Fibroblast of lung (primary cell): Measurements from ENCODE around the gene PIK3CD.

Experiments used
- CTCF ChIP-seq, 2 donors: IDR thresholded peaks in 1 of 2; conservative IDR thresholded peaks in 1 of 2; 1 replicate in 1 of 2; 2 replicates in 1 of 2; pipeline ENCODE4 v1.5.1; 2011 to 2012; ENCODE audit warnings: low read length in 2 of 2, control low read depth in 1 of 2, inconsistent platforms in 1 of 2, low read depth in 1 of 2, mild to moderate bottlenecking in 1 of 2
- EZH2 ChIP-seq: IDR thresholded peaks from 2 replicates; pipeline ENCODE4 v1.5.1; 2012; ENCODE audit warnings: low read length, control low read depth, mild to moderate bottlenecking; ENCODE audit errors: missing control alignments

GRCh38 chr1:9700340-9700739, 48.8 kb downstream of the PIK3CD start:
- no peak for TF ChIP-seq EZH2
- TF ChIP-seq CTCF (conservative IDR thresholded peaks at IDR 0.05 in 1 of 2, IDR thresholded peaks at IDR 0.05 in 1 of 2; ENCODE audit: low read depth in 1 of 2, low read length in 2 of 2) = no peak
